ENCODE measurements around the gene PHACTR1.
"Not testable (repeated sequence)": the region's sequence is repeated elsewhere in the genome, so short reads cannot be mapped to it uniquely, and the experiment has no call there.

Gene PHACTR1

GRCh38 chr6:12716298-12716916 lies at the start of gene PHACTR1:
PHACTR1 (plus strand) TSS chr6:12716767.
- in situ Hi-C loops (cut with HindIII; ENCODE audit: low sequenced_read_pairs): no loop called here

GRCh38 chr6:12666886-12667285 lies 49.7 kb upstream of the PHACTR1 start:
- in situ Hi-C loops (cut with HindIII; ENCODE audit: low sequenced_read_pairs): no loop called here

- in situ Hi-C loops (cut with HindIII; ENCODE audit: low sequenced_read_pairs): no loop called here
Observed at GRCh38 chr6:12675931-12676330, 40.6 kb upstream of the PHACTR1 start.

- in situ Hi-C loops (cut with HindIII; ENCODE audit: low sequenced_read_pairs): no loop called here
Observed at GRCh38 chr6:12679341-12679740, 37.2 kb upstream of the PHACTR1 start.

GRCh38 chr6:12693122-12693521 lies 23.4 kb upstream of the PHACTR1 start:
- in situ Hi-C loops (cut with HindIII; ENCODE audit: low sequenced_read_pairs): no loop called here

- in situ Hi-C loops (cut with HindIII; ENCODE audit: low sequenced_read_pairs): no loop called here
Observed at GRCh38 chr6:12698298-12698697, 18.3 kb upstream of the PHACTR1 start.

GRCh38 chr6:12704946-12705345 lies 11.6 kb upstream of the PHACTR1 start:
- in situ Hi-C loops (cut with HindIII; ENCODE audit: low sequenced_read_pairs): no loop called here

GRCh38 chr6:12709116-12709515 lies 7.5 kb upstream of the PHACTR1 start:
- in situ Hi-C loops (cut with HindIII; ENCODE audit: low sequenced_read_pairs): no loop called here

- in situ Hi-C loops (cut with HindIII; ENCODE audit: low sequenced_read_pairs): no loop called here
Observed at GRCh38 chr6:12709556-12710232, 6.9 kb upstream of the PHACTR1 start.

GRCh38 chr6:12710921-12711320 lies 5.6 kb upstream of the PHACTR1 start:
- in situ Hi-C loops (cut with HindIII; ENCODE audit: low sequenced_read_pairs): no loop called here

- in situ Hi-C loops (cut with HindIII; ENCODE audit: low sequenced_read_pairs): no loop called here
Observed at GRCh38 chr6:12714022-12714421, 2.5 kb upstream of the PHACTR1 start.

GRCh38 chr6:12715437-12715836 lies 1.1 kb upstream of the PHACTR1 start:
- in situ Hi-C loops (cut with HindIII; ENCODE audit: low sequenced_read_pairs): no loop called here

- in situ Hi-C loops (cut with HindIII; ENCODE audit: low sequenced_read_pairs): no loop called here
Observed at GRCh38 chr6:12717356-12717755, 789 bp downstream of the PHACTR1 start.

- in situ Hi-C loops (cut with HindIII; ENCODE audit: low sequenced_read_pairs): no loop called here
Observed at GRCh38 chr6:12718015-12718414, 1.4 kb downstream of the PHACTR1 start.

- in situ Hi-C loops (cut with HindIII; ENCODE audit: low sequenced_read_pairs): no loop called here
Observed at GRCh38 chr6:12719017-12719416, 2.5 kb downstream of the PHACTR1 start.

GRCh38 chr6:12720310-12720709 lies 3.7 kb downstream of the PHACTR1 start:
- in situ Hi-C loops (cut with HindIII; ENCODE audit: low sequenced_read_pairs): no loop called here

- in situ Hi-C loops (cut with HindIII; ENCODE audit: low sequenced_read_pairs): no loop called here
Observed at GRCh38 chr6:12725263-12725662, 8.7 kb downstream of the PHACTR1 start.

GRCh38 chr6:12729467-12729866 lies 12.9 kb downstream of the PHACTR1 start:
- in situ Hi-C loops (cut with HindIII; ENCODE audit: low sequenced_read_pairs): no loop called here

- in situ Hi-C loops (cut with HindIII; ENCODE audit: low sequenced_read_pairs): not testable (repeated sequence)
Observed at GRCh38 chr6:12730809-12731208, 14.2 kb downstream of the PHACTR1 start.

GRCh38 chr6:12733876-12734275 lies 17.3 kb downstream of the PHACTR1 start:
- in situ Hi-C loops (cut with HindIII; ENCODE audit: low sequenced_read_pairs): no loop called here

- in situ Hi-C loops (cut with HindIII; ENCODE audit: low sequenced_read_pairs): no loop called here
Observed at GRCh38 chr6:12735786-12736185, 19.2 kb downstream of the PHACTR1 start.

- in situ Hi-C loops (cut with HindIII; ENCODE audit: low sequenced_read_pairs): no loop called here
Observed at GRCh38 chr6:12748411-12748810, 31.8 kb downstream of the PHACTR1 start.

Measured in DLD1 (cell line).